HepG2 (cell line): ENCODE data around the gene STMND1. TPM values are rescaled to one million over a fixed set of nuclear protein-coding genes. Genes with fewer than 3 reads are reported as not detected.
"Not testable (repeated sequence)": the region's sequence is repeated elsewhere in the genome, so short reads cannot be mapped to it uniquely, and the experiment has no call there.

ENCODE experiments used
- ATAC-seq: fragments of 200-7000 bp; cut with Tn5 transposase; 3 replicates; pipeline ENCODE4 v1.9.1; 2020; ENCODE audit warnings: mild to moderate bottlenecking, moderate library complexity
- BruUV-seq: library from RNA; stranded (reverse); fragments of 400-500 nt; replicated peaks from 2 replicates; lab custom pipeline; 2021; lab: Mats Ljungman, UMichigan
- CTCF ChIA-PET: fragments of 300-600 bp; formaldehyde crosslinking; extraction: SDS; loops from one replicate; lab custom pipeline; 2021; ENCODE audit warnings: low total read pairs, inconsistent platforms, low intra/inter-chr PET ratio; lab: Yijun Ruan, JAX
- POLR2A ChIA-PET: fragments of 350-600 bp; sonication (Branson Sonifier 250); formaldehyde crosslinking; loops from one replicate; lab custom pipeline; 2020; ENCODE audit warnings: antibody characterized with exemption, inconsistent platforms; lab: Yijun Ruan, JAX
- DNase-seq: peaks from one replicate; pipeline ENCODE4 v3.0.0-alpha.2; 2015; ENCODE audit warnings: low spot score
- FAIRE-seq: peaks from 3 replicates; lab custom pipeline; 2011; peaks lifted over from hg19 to GRCh38; lab: Jason Lieb, UNC
- H2AFZ ChIP-seq: one replicate; pipeline ENCODE4 v1.6.1; 2011; ENCODE audit warnings: low read length, inconsistent platforms
- H3K27ac ChIP-seq: fragments of 300-600 bp; 3 replicates; pipeline ENCODE4 v1.8.0; 2011; ENCODE audit warnings: mixed run types, mild to moderate bottlenecking, mixed read lengths, low read length, inconsistent platforms; ENCODE audit not compliant: insufficient read depth; ENCODE audit errors: extremely low read length
- H3K27me3 ChIP-seq, 2 experiments: fragments of 200-600 bp in 1 of 2; 2 replicates in 1 of 2; 3 replicates in 1 of 2; pipeline versions ENCODE4 v1.6.0 to v1.8.0; 2011; ENCODE audit warnings: low read length in 2 of 2, mild to moderate bottlenecking in 2 of 2, moderate library complexity in 2 of 2, inconsistent platforms in 1 of 2; ENCODE audit not compliant: insufficient read depth in 2 of 2, control insufficient read depth in 1 of 2
- H3K36me3 ChIP-seq, 2 experiments: fragments of 200-600 bp in 1 of 2; replicated peaks in 1 of 2; 2 replicates in 1 of 2; 3 replicates in 1 of 2; pipeline versions ENCODE4 v1.5.1 to v1.8.0; 2011; ENCODE audit warnings: low read length in 2 of 2, inconsistent platforms in 1 of 2; ENCODE audit not compliant: insufficient read depth in 2 of 2, control insufficient read depth in 1 of 2
- H3K4me1 ChIP-seq: 2 replicates; pipeline ENCODE4 v1.5.1; 2012; ENCODE audit warnings: low read length, inconsistent platforms; ENCODE audit not compliant: insufficient read depth
- H3K4me2 ChIP-seq: 2 replicates; pipeline ENCODE4 v1.6.0; 2011; ENCODE audit warnings: low read depth, low read length, inconsistent platforms
- H3K4me3 ChIP-seq, 3 experiments: fragments of 200-600 bp in 1 of 3; sonication (generic), shearing (Covaris generic) in 1 of 3; replicated peaks in 1 of 3; 2 replicates each; pipeline ENCODE4 v1.5.1; 2011 to 2016; ENCODE audit warnings: low read length in 3 of 3, inconsistent platforms in 2 of 3, low read depth in 2 of 3, mild to moderate bottlenecking in 2 of 3, control low read depth in 1 of 3, mixed read lengths in 1 of 3; ENCODE audit not compliant: insufficient read depth in 1 of 3
- H3K79me2 ChIP-seq: one replicate; pipeline ENCODE4 v1.6.1; 2011; ENCODE audit warnings: low read length, inconsistent platforms; ENCODE audit not compliant: insufficient read depth
- H3K9ac ChIP-seq: 2 replicates; pipeline ENCODE4 v1.6.0; 2011; ENCODE audit warnings: mild to moderate bottlenecking, low read depth, low read length, inconsistent platforms; ENCODE audit not compliant: insufficient read depth
- H3K9me3 ChIP-seq: 2 replicates; pipeline ENCODE4 v1.5.1; 2012; ENCODE audit warnings: mild to moderate bottlenecking, low read length
- H4K20me1 ChIP-seq: 2 replicates; pipeline ENCODE4 v1.6.0; 2011; ENCODE audit warnings: inconsistent platforms, mild to moderate bottlenecking, low read length, moderate library complexity; ENCODE audit not compliant: insufficient read depth
- ASH2L ChIP-seq: fragments of 300-600, 200-600 bp; sonication (generic); IDR thresholded peaks from 2 replicates; pipeline ENCODE4 v1.7.0; 2017; ENCODE audit warnings: low read depth, mild to moderate bottlenecking, moderate library complexity, mixed read lengths, low read length; ENCODE audit not compliant: insufficient read length
- CBX2 ChIP-seq, 2 experiments: fragments of 200-600 bp in 1 of 2; sonication (generic); formaldehyde crosslinking in 1 of 2; IDR thresholded peaks; 2 replicates each; pipeline versions ENCODE4 v1.7.0 to v1.8.1; 2018 to 2022; ENCODE audit warnings: low read depth in 2 of 2, low read length in 1 of 2, mild to moderate bottlenecking in 1 of 2, missing genetic modification reagents in 1 of 2
- TOPORS ChIP-seq: sonication (generic); formaldehyde crosslinking; IDR thresholded peaks from 2 replicates; pipeline ENCODE4 v1.8.0; 2023; ENCODE audit warnings: mild to moderate bottlenecking, missing genetic modification reagents
- ZMYM4 ChIP-seq: sonication (generic); formaldehyde crosslinking; IDR thresholded peaks from 2 replicates; pipeline ENCODE4 v1.8.1; 2023; ENCODE audit warnings: mild to moderate bottlenecking, missing genetic modification reagents
- ZNF619 ChIP-seq: sonication (generic); formaldehyde crosslinking; IDR thresholded peaks from 2 replicates; pipeline ENCODE4 v1.4.0; 2020; ENCODE audit warnings: mild to moderate bottlenecking, missing genetic modification reagents
- WGBS: methylation state at CpG from one replicate; pipeline ENCODE4 v1.1.6; 2017; ENCODE audit warnings: low lambda C conversion rate; 5-methylcytosine and 5-hydroxymethylcytosine counted together
- in situ Hi-C: cut with HindIII; loops from 2 replicates; pipeline ENCODE4 v1.10.0; 2017; ENCODE audit warnings: low pct_unique_long_range_greater_than_20kb; ENCODE audit not compliant: extremely low pct_ligation_motif_present
- intact Hi-C: fragments of 100-400 bp; cut with micrococcal nuclease; formaldehyde crosslinking; loops from one replicate; pipeline ENCODE4 v1.10.0; 2022; ENCODE audit not compliant: unreplicated experiment
- polyA plus RNA-seq, 8 experiments: library from polyadenylated mRNA; depleted of rRNA in 3 of 8; stranded (reverse) in 7 of 8; unstranded in 1 of 8; fragments of >200 nt; fragmentation: Illumina TruSeq in 4 of 8; extraction: Trizol in 4 of 8; gene quantifications; 2 replicates each; pipeline versions ENCODE4 v1.2.1 to v1.2.3, GENCODE V29; 2011 to 2016; ENCODE audit warnings: low read depth in 4 of 8, missing spikeins in 1 of 8, mixed read lengths in 1 of 8; ENCODE audit not compliant: insufficient read depth in 1 of 8
- total RNA-seq, 5 experiments: library from RNA; depleted of rRNA; stranded (reverse); fragments of >200 nt; fragmentation: Illumina TruSeq; extraction: Trizol; gene quantifications; 2 replicates each; pipeline ENCODE4 v1.2.3, GENCODE V29; 2016; ENCODE audit warnings: low read depth in 1 of 5

STMND1 gene
- total and polyA plus RNA-seq, 2 of the 13 experiments (the other 11 are each of a cell fraction or from before 2014, with no cell fraction given): not detected

GRCh38 chr6:17070400-17070799 lies 31.4 kb upstream of the STMND1 start:
- FAIRE-seq, BruUV-seq, H3K79me2 ChIP-seq, H3K27me3 ChIP-seq, H3K4me2 ChIP-seq, H3K36me3 ChIP-seq, in situ Hi-C loops, H3K4me1 ChIP-seq, H3K9me3 ChIP-seq, CTCF ChIA-PET, intact Hi-C loops, DNase-seq, H3K4me3 ChIP-seq, ATAC-seq, H2AFZ ChIP-seq, H4K20me1 ChIP-seq, H3K9ac ChIP-seq, H3K27ac ChIP-seq, POLR2A ChIA-PET: not testable (repeated sequence)
- 3% methylated on average over 2 of the region's 2 CpGs for WGBS

- in situ Hi-C loops, intact Hi-C loops, H3K36me3 ChIP-seq, DNase-seq, H3K4me1 ChIP-seq, BruUV-seq, ATAC-seq, H3K79me2 ChIP-seq, CTCF ChIA-PET, FAIRE-seq, H3K4me2 ChIP-seq, H3K4me3 ChIP-seq, POLR2A ChIA-PET, H4K20me1 ChIP-seq, H3K9ac ChIP-seq, H3K9me3 ChIP-seq, H3K27me3 ChIP-seq, H3K27ac ChIP-seq, H2AFZ ChIP-seq: not testable (repeated sequence)
- 0% methylated on average over 2 of the region's 2 CpGs for WGBS
Observed at GRCh38 chr6:17073596-17073995, 28.3 kb upstream of the STMND1 start.

- TF ChIP-seq ASH2L (no peak), ZMYM4 (CRISPR knock-in tag) (no peak), ZNF619 (no peak), TOPORS (CRISPR knock-in tag) (no peak), CBX2 (IDR thresholded peaks at IDR 0.05; ENCODE audit: low read depth, low read length) (no peak), CBX2 (CRISPR knock-in tag; IDR thresholded peaks at IDR 0.05; ENCODE audit: low read depth) (no peak)
- Histone ChIP-seq H4K20me1 (no peaks in the 10 kb centered on the region), H3K4me2 (no peak overlapping the region), H3K4me3 (no peak overlapping the region), H3K9ac (no peak overlapping the region), H3K36me3 (no peaks in the 10 kb centered on the region), H3K79me2 (no peaks in the 10 kb centered on the region), H2AFZ (no peak overlapping the region), H3K4me1 (no peaks in the 10 kb centered on the region), H3K27me3 (no peaks in the 10 kb centered on the region), H3K9me3 (no peaks in the 10 kb centered on the region), H3K27ac (no peak overlapping the region)
- BruUV-seq: no TSS peak
- CTCF ChIA-PET: no interaction called here
- POLR2A ChIA-PET: no interaction called here
- ATAC-seq: no peak
- in situ Hi-C loops (loop anchor here (10.0 kb wide), 1 partner anchor 306 kb away; no protein-coding TSS in a partner anchor), intact Hi-C loops (no loop called here)
- no peak for DNase-seq
- WGBS: 50% methylated on average over 4 of the region's 4 CpGs
- no peak for FAIRE-seq
Observed at GRCh38 chr6:17081273-17081672, 20.6 kb upstream of the STMND1 start.
